ENCODE results near the gene GDA. TPM values are rescaled to one million over a fixed set of nuclear protein-coding genes. Genes with fewer than 3 reads are reported as not detected.
A peak's percentile ranks its signal among the peaks of the same experiment; 100 is the strongest.

The GDA gene
- total and polyA plus RNA-seq, 9 of the 15 experiments (the other 6 are each of a cell fraction or from before 2014, with no cell fraction given): 4.5 to 18.0 (median 12.7) TPM

DNA sequence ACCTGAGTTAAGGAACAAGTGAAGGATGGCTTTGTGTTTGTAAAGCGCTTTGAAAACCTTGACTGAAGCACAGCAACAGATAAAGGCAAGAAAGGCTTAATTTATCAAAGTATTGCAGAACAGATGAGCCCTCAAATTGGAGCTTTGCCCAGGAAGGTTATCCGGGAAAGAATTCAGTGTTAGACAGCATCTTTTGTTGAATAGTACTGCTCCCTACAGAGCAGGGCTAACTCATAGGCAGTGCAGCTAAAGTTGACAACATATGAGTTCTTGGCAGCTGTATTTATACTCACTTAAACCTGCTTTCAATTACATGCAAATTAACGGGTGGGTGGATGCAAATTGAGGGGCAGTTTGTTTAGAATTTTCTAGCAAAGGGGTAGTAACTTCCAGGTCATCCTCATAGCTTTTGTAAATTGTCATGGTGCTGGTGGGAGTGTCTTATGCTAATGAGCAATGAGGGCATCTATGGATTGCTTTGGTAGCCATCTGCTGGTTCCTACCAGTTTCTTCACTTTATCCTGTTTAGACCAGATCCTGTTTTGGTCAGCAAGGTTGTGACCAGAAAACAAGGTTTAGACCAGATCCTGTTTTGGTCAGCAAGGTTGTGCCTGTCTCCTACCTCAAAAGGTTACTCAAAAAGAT is 105.8 kb downstream of the GDA start:
- no peak for FAIRE-seq
- Histone ChIP-seq H3K4me3 (no peak overlapping the region), H3K9ac (ENCODE audit: insufficient read depth in 1 of 2, low read depth in 2 of 2, low read length in 2 of 2) (no peak overlapping the region), H4K20me1 (replicated peaks; ENCODE audit: control insufficient read depth, insufficient read depth, low read length) (no peaks in the 10 kb centered on the region), H3K27ac (ENCODE audit: extremely low read depth, low read depth, low read length) (no peak overlapping the region), H3K79me2 (ENCODE audit: control insufficient read depth, insufficient read depth, low read length) (no peaks in the 10 kb centered on the region), H3K36me3 (ENCODE audit: control insufficient read depth, insufficient read depth, low read length) (peaks cover 8% of the 10 kb centered on the region; the same call in 2 of the 3 replicates), H3K27me3 (ENCODE audit: control insufficient read depth in 2 of 2, insufficient read depth in 2 of 2, low read length in 2 of 2) (no peaks in the 10 kb centered on the region; a peak in 1 of 5 replicates), H3K9me1 (ENCODE audit: control insufficient read depth, insufficient read depth, low read length) (no peaks in the 10 kb centered on the region), H3K4me2 (ENCODE audit: insufficient read depth, low read length) (no peak overlapping the region), H3K9me3 (replicated peaks; ENCODE audit: control insufficient read depth, insufficient read depth, low read depth, low read length) (no peaks in the 10 kb centered on the region), H3K4me1 (replicated peaks in 1 of 2; ENCODE audit: control insufficient read depth in 2 of 2, insufficient read depth in 2 of 2, low read length in 2 of 2) (no peaks in the 10 kb centered on the region), H2AFZ (ENCODE audit: low read depth, low read length) (no peak overlapping the region)
- no TSS peak for BruUV-seq (replicated peaks)
- POLR2A ChIA-PET: no interaction called here
- intact Hi-C loops (cut with micrococcal nuclease): no loop called here
- TF ChIP-seq, protein P1, sequence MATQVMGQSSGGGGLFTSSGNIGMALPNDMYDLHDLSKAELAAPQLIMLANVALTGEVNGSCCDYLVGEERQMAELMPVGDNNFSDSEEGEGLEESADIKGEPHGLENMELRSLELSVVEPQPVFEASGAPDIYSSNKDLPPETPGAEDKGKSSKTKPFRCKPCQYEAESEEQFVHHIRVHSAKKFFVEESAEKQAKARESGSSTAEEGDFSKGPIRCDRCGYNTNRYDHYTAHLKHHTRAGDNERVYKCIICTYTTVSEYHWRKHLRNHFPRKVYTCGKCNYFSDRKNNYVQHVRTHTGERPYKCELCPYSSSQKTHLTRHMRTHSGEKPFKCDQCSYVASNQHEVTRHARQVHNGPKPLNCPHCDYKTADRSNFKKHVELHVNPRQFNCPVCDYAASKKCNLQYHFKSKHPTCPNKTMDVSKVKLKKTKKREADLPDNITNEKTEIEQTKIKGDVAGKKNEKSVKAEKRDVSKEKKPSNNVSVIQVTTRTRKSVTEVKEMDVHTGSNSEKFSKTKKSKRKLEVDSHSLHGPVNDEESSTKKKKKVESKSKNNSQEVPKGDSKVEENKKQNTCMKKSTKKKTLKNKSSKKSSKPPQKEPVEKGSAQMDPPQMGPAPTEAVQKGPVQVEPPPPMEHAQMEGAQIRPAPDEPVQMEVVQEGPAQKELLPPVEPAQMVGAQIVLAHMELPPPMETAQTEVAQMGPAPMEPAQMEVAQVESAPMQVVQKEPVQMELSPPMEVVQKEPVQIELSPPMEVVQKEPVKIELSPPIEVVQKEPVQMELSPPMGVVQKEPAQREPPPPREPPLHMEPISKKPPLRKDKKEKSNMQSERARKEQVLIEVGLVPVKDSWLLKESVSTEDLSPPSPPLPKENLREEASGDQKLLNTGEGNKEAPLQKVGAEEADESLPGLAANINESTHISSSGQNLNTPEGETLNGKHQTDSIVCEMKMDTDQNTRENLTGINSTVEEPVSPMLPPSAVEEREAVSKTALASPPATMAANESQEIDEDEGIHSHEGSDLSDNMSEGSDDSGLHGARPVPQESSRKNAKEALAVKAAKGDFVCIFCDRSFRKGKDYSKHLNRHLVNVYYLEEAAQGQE (IDR thresholded peaks at IDR 0.05; ENCODE audit: borderline replicate concordance): peak; percentile 44; the same call in 1 of the 2 replicates
- TF ChIP-seq, protein P1 (CRISPR knock-in tag; IDR thresholded peaks at IDR 0.05; ENCODE audit: low read depth): no peak
- TF ChIP-seq, protein P2, sequence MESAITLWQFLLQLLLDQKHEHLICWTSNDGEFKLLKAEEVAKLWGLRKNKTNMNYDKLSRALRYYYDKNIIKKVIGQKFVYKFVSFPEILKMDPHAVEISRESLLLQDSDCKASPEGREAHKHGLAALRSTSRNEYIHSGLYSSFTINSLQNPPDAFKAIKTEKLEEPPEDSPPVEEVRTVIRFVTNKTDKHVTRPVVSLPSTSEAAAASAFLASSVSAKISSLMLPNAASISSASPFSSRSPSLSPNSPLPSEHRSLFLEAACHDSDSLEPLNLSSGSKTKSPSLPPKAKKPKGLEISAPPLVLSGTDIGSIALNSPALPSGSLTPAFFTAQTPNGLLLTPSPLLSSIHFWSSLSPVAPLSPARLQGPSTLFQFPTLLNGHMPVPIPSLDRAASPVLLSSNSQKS (CRISPR knock-in tag; IDR thresholded peaks at IDR 0.05): no peak
- in situ Hi-C loops (cut with MboI): loop anchor here (25.0 kb wide), 2 partner anchors 443 to 1343 kb away; no protein-coding TSS in a partner anchor
- CTCF ChIA-PET (ENCODE audit: low intra/inter-chr PET ratio): no interaction called here
- WGBS (ENCODE audit: insufficient coverage, low coverage, missing lambda C conversion rate): 31% methylated on average over 3 of the region's 3 CpGs
- DNase-seq (ENCODE audit: extremely low read depth in 1 of 4, low spot score in 3 of 4): peak in 1 of 4 experiments; percentile 6
- no peak for ATAC-seq
